ENCODE data around the gene PTCD3.

Gene PTCD3

DNA sequence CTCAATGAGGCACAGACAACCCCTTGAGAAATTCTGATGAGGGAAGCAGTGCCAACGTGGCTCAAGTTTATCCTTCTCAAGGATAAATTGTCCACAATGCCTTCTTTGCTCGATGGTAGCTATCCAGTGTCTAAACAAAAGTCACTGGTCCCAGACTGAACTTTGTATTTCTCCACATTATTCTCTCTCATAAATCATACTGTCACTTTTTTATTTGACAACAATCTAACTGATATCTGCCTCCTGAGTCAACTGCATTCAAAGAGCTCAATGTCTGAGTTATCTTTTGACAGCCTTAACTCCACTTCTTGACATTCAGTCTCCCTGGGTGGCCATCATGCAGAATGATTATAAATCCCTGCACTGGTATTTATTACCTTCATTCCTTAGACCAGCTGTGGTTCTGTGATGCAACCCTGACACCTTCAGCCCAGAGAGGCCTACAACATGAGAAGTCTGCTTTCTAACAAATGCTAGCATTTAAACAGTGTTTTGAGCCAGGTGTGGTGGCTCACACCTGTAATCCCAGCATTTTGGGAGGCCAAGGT, 51.0 kb downstream of the PTCD3 start:
- TF ChIP-seq, protein P1, sequence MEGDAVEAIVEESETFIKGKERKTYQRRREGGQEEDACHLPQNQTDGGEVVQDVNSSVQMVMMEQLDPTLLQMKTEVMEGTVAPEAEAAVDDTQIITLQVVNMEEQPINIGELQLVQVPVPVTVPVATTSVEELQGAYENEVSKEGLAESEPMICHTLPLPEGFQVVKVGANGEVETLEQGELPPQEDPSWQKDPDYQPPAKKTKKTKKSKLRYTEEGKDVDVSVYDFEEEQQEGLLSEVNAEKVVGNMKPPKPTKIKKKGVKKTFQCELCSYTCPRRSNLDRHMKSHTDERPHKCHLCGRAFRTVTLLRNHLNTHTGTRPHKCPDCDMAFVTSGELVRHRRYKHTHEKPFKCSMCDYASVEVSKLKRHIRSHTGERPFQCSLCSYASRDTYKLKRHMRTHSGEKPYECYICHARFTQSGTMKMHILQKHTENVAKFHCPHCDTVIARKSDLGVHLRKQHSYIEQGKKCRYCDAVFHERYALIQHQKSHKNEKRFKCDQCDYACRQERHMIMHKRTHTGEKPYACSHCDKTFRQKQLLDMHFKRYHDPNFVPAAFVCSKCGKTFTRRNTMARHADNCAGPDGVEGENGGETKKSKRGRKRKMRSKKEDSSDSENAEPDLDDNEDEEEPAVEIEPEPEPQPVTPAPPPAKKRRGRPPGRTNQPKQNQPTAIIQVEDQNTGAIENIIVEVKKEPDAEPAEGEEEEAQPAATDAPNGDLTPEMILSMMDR (IDR thresholded peaks at IDR 0.05), result no peak

DNA sequence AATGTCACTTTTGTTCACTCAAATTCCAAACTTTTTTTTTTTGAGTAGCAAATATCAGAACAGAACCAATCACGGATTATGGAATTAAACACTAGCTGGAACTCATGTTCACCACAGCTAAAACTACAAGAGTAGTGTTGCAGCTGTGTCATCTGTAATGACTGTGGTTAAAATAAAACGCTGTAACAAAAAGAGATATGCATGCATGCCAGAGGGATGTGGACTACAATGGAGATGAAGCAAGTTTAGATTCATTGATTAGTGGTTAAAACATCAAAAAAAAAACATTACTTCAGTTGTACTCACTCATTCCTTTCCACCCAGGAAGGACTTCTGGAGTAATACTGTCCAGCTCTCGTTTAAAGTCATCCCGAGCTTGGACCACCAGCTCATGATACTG, 52.3 kb downstream of the PTCD3 start:
- TF ChIP-seq, protein P1 (IDR thresholded peaks at IDR 0.05), result no peak

DNA sequence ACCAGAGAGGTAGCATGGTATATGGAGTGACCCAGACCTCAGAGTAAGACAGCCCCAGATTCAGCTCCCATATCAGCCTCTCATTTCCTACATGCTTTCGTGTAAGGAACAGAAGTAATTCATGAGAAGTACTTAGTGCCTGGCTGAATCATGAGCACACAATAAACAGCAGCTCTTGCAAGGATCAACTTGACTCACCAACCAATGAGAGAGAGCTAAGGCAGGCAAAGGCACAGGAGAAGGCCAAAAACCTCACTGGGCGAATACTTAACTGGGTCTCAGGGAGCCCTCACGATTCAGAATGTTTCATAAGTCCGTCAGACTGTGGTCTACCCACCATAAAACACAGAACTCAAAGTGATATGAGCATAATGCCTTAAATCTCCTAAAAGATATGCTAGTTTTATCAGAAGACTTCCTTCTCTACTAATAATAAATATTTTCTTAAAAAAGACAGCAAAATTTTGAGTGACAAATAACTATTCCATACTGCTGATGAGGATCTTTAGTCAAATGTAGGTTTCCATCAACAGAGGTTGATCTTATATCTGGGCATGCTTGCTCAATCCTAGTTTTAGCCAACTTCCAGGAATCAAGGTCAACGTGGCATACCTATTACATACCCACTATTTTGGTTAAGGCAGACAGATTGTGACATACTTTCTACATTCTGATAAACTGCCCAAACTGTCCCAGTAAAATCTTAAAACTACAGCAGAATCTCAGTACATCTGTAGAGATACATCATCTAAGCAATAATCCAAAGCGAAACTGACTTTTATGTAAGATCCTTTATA, 54.3 kb downstream of the PTCD3 start:
- TF ChIP-seq, protein P1 (IDR thresholded peaks at IDR 0.05), result no peak

DNA sequence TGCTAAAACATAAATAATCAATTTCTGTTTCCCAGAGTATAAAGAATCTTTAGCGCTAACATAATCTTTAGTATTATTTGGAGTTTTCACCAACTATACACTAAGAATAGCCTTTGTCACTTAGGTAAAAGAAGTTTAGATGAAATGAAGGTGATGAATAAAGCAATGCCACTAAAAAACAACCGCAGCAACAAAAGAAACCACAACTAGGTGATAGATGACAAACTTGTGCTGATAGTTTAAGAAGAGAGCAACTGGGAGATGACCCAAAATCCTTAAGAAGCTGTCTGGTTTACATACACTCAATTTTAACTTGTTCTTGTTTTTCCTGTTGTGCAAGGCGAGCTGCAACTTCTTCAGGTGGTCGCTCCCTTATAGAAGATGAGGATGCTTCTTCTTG, 64.4 kb downstream of the PTCD3 start:
- TF ChIP-seq, protein P1 (IDR thresholded peaks at IDR 0.05), result no peak

DNA sequence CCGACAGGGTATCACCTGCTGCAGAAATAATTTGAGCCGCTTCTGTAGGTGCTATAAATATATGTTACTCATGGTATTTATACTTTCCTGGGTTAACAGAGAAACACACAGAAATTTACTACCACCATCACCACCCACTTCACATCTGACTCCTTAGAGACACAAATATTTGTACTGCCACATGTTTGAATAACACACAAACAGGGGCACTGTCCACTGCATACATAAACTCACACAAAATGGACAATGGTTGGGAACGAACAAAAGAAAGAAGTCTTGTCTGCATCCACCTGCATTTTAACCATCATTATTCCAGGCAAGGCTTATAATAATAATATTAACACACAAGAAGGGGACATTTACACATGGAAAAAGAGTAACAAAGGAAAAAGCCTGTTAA, 65.3 kb downstream of the PTCD3 start:
- TF ChIP-seq, protein P1 (IDR thresholded peaks at IDR 0.05), result no peak

DNA sequence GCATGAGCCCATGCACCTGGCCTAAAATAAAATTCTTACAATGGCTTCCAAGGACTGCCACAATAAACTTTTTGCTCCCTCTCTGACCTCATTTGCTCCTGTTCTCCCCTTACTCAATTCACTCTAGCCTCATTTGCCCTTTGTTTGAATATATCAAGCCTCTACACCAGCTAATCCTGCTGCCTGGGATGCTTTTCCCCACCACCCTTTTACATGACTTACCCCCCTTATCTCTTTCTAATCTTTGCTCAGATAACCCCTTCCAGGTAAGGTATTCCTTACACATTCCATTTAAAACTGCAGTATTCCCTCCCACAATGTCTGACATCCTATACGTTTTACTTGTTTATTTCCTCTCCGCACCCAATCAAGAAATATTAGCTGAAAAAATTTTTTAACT, 66.6 kb downstream of the PTCD3 start:
- TF ChIP-seq, protein P1 (IDR thresholded peaks at IDR 0.05), result no peak

DNA sequence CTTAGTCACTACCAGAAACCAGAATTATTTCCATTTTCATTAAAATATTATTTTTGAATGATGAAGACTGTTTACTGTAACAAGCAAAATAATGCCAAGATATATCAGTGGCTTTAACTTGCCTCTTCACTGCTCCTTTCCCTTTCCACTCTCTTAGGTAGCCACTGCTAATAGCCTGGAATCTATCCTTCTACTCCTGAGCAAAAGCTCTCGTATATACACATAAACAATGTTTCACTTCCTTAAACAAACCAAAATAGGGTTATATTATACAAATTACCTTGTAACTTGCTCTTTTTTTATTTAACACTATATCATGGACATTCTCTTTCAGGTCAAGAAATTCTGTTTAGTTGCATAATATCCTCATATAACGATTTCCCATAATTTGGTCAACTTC, 68.4 kb downstream of the PTCD3 start:
- TF ChIP-seq, protein P1 (IDR thresholded peaks at IDR 0.05), result no peak

All from LNCAP (cell line).